Neural progenitor cell (in vitro differentiated cells): ENCODE data around the gene KITLG. TPM values are rescaled to one million over a fixed set of nuclear protein-coding genes. Genes with fewer than 3 reads are reported as not detected.

Experiments
- DNase-seq: peaks from one replicate; pipeline ENCODE4 v3.0.0-alpha.2; 2016; ENCODE audit warnings: low spot score
- H2AFZ ChIP-seq: fragments of 200-600 bp; sonication (generic); replicated peaks from 2 replicates; pipeline ENCODE4 v1.6.1; 2016; ENCODE audit warnings: antibody characterized with exemption
- H3F3A ChIP-seq: fragments of 200-600 bp; sonication (generic); 2 replicates; pipeline ENCODE4 v1.6.1; 2016; ENCODE audit warnings: antibody characterized with exemption, low read depth
- H3K27ac ChIP-seq: fragments of 200-600 bp; sonication (generic); 2 replicates; pipeline ENCODE4 v1.5.1; 2016; ENCODE audit warnings: mild to moderate bottlenecking
- H3K27me3 ChIP-seq: fragments of 200-600 bp; sonication (generic); 2 replicates; pipeline ENCODE4 v1.6.1; 2016; ENCODE audit warnings: mild to moderate bottlenecking, moderate library complexity
- H3K36me3 ChIP-seq: fragments of 200-600 bp; sonication (generic); 2 replicates; pipeline ENCODE4 v1.5.1; 2016
- H3K4me1 ChIP-seq: fragments of 200-600 bp; sonication (generic); 2 replicates; pipeline ENCODE4 v1.6.1; 2016; ENCODE audit warnings: mixed run types
- H3K4me2 ChIP-seq: fragments of 200-600 bp; sonication (generic); 2 replicates; pipeline ENCODE4 v1.6.1; 2016
- H3K4me3 ChIP-seq: fragments of 200-600 bp; sonication (generic); 2 replicates; pipeline ENCODE4 v1.5.1; 2016
- H3K79me2 ChIP-seq: fragments of 200-600 bp; sonication (generic); 2 replicates; pipeline ENCODE4 v1.6.1; 2016; ENCODE audit warnings: low read depth
- H3K9ac ChIP-seq: fragments of 200-600 bp; sonication (generic); 2 replicates; pipeline ENCODE4 v1.6.1; 2016
- H3K9me3 ChIP-seq: fragments of 200-600 bp; sonication (generic); 2 replicates; pipeline ENCODE4 v1.5.1; 2016; ENCODE audit warnings: low read depth
- H4K20me1 ChIP-seq: fragments of 200-600 bp; sonication (generic); 2 replicates; pipeline ENCODE4 v1.6.1; 2016; ENCODE audit warnings: low read depth
- H3K27ac Mint-ChIP-seq: 3 replicates; pipeline ENCODE4 v1.8.0; 2021; ENCODE audit warnings: mixed read lengths
- H3K27me3 Mint-ChIP-seq: 2 replicates; pipeline ENCODE4 v1.8.0; 2022; ENCODE audit warnings: low read depth, mild to moderate bottlenecking, inconsistent platforms, moderate library complexity, mixed read lengths; ENCODE audit not compliant: insufficient read depth
- H3K36me3 Mint-ChIP-seq: 3 replicates; pipeline ENCODE4 v1.8.0; 2021; ENCODE audit warnings: mixed read lengths
- H3K4me1 Mint-ChIP-seq: 3 replicates; pipeline ENCODE4 v1.8.0; 2021; ENCODE audit warnings: mixed read lengths
- H3K4me3 Mint-ChIP-seq: 3 replicates; pipeline ENCODE4 v1.8.0; 2021; ENCODE audit warnings: mild to moderate bottlenecking, moderate library complexity, mixed read lengths
- H3K9me3 Mint-ChIP-seq: 3 replicates; pipeline ENCODE4 v1.8.0; 2020; ENCODE audit warnings: mixed read lengths
- CTCF ChIP-seq: fragments of 200-600 bp; sonication (generic); IDR thresholded peaks from 2 replicates; pipeline ENCODE4 v1.5.1; 2017; ENCODE audit warnings: antibody characterized with exemption, mild to moderate bottlenecking
- EZH2 ChIP-seq: fragments of 200-600 bp; sonication (generic); IDR thresholded peaks from 2 replicates; pipeline ENCODE4 v1.6.1; 2017; ENCODE audit warnings: antibody characterized with exemption, mild to moderate bottlenecking, moderate library complexity
- EZH2phosphoT487 ChIP-seq: fragments of 200-600 bp; sonication (generic); IDR thresholded peaks from 2 replicates; pipeline ENCODE4 v1.6.1; 2017; ENCODE audit warnings: antibody characterized with exemption
- total RNA-seq: library from RNA; depleted of rRNA; stranded (reverse); fragments of >200 nt; gene quantifications from 2 replicates; pipeline ENCODE4 v1.2.3, GENCODE V29; 2015; ENCODE audit warnings: low replicate concordance

The KITLG gene
- total RNA-seq, 1 donor from 2014 or later = 1.0 TPM

DNA sequence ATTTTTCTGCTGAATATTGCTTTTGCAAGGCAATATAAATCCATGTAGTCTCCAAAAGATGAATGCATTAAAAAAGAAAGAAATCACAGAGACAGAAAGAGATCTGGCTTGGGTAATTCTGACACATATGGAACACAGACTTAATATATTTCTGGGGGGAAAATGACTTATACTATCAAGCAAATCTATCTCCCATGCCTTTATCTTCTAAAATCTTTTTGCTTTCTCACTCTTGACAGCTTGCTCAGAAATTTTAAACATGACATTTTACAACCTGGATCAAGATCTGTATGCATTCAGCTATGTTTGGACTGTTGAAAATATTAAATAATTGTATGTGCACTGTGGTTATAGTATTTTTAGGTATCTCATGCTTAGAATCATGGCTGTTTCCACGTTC lies 73.0 kb downstream of the KITLG start:
- no peak overlapping the region for H3K27ac Mint-ChIP-seq
- H3K27me3 ChIP-seq = no peaks in the 10 kb centered on the region
- no peaks in the 10 kb centered on the region for H3K4me1 Mint-ChIP-seq
- H3K27me3 Mint-ChIP-seq = no peaks in the 10 kb centered on the region
- H3K36me3 Mint-ChIP-seq = peaks cover 22% of the 10 kb centered on the region
- no peak overlapping the region for H3K4me3 Mint-ChIP-seq
- no peak overlapping the region for H3K27ac ChIP-seq
- no peak overlapping the region for H3K4me2 ChIP-seq
- H2AFZ ChIP-seq = no peak overlapping the region
- peaks cover 7% of the 10 kb centered on the region for H3K4me1 ChIP-seq
- no peaks in the 10 kb centered on the region for H3K36me3 ChIP-seq
- H3K79me2 ChIP-seq = no peaks in the 10 kb centered on the region
- no peak for TF ChIP-seq EZH2
- H3F3A ChIP-seq = no peaks in the 10 kb centered on the region
- no peak overlapping the region for H3K9ac ChIP-seq
- H3K9me3 Mint-ChIP-seq = no peaks in the 10 kb centered on the region
- H4K20me1 ChIP-seq = no peaks in the 10 kb centered on the region
- DNase-seq = no peak
- no peaks in the 10 kb centered on the region for H3K9me3 ChIP-seq
- H3K4me3 ChIP-seq = no peak overlapping the region

DNA sequence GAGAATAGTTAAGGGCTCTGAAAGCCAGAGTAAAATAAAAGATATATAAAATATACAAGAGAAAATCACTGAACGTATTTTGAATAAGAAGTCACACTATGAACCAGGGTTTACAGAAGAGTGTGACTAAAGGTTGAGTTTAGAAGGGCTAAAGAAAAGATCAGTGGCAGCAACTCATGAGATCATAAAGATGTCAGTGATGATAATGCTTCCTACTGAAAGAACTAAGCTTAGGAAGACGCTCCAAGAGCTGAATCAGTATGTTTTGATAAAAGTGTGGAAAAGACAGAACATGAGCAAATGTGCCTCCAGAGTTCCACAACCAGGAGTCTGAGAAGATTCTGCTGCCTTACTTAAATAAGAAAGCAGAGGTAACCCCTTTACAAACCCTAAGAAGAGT lies 74.6 kb downstream of the KITLG start:
- Mint-ChIP-seq H3K27ac (no peak overlapping the region), H3K4me3 (no peak overlapping the region), H3K9me3 (no peaks in the 10 kb centered on the region), H3K36me3 (peaks cover 25% of the 10 kb centered on the region), H3K4me1 (no peaks in the 10 kb centered on the region), H3K27me3 (no peaks in the 10 kb centered on the region)
- Histone ChIP-seq H4K20me1 (no peaks in the 10 kb centered on the region), H3K4me2 (no peak overlapping the region), H3K36me3 (no peaks in the 10 kb centered on the region), H3K4me3 (no peak overlapping the region), H3K27me3 (no peaks in the 10 kb centered on the region), H3F3A (no peaks in the 10 kb centered on the region), H3K27ac (no peak overlapping the region), H3K79me2 (no peaks in the 10 kb centered on the region), H3K4me1 (peaks cover 7% of the 10 kb centered on the region), H3K9me3 (no peaks in the 10 kb centered on the region), H3K9ac (no peak overlapping the region), H2AFZ (no peak overlapping the region)
- no peak for TF ChIP-seq CTCF
- TF ChIP-seq EZH2 = no peak
- TF ChIP-seq EZH2phosphoT487 = no peak
- no peak for DNase-seq

DNA sequence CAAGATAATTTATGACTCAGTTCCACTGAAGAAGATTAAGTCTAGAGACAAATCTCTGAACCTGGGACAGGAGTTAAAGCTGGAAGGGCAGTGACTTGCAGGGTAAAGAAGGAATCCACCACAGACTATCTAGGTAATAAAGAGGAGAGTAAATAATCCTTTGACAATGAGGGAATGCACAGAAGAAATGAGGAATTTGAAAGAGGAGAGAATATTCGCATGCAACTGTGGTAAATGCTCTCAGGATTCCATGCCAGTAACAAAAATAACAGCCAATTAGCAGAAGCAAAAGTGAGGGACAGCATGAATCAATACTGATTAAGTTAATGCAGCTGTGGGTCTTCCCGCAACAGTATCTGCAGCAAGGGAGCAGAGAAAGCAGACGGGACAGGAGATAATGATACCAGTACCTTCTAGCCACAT lies 77.0 kb downstream of the KITLG start:
- H3K4me1 Mint-ChIP-seq = no peaks in the 10 kb centered on the region
- no peaks in the 10 kb centered on the region for H3F3A ChIP-seq
- H3K36me3 Mint-ChIP-seq = peaks cover 34% of the 10 kb centered on the region
- H3K4me3 ChIP-seq = no peak overlapping the region
- H3K36me3 ChIP-seq = no peaks in the 10 kb centered on the region
- H3K4me3 Mint-ChIP-seq = no peak overlapping the region
- H3K9me3 ChIP-seq = no peaks in the 10 kb centered on the region
- no peak overlapping the region for H3K27ac ChIP-seq
- peaks cover 7% of the 10 kb centered on the region for H3K4me1 ChIP-seq
- H3K9me3 Mint-ChIP-seq = no peaks in the 10 kb centered on the region
- H2AFZ ChIP-seq = no peak overlapping the region
- no peaks in the 10 kb centered on the region for H3K27me3 ChIP-seq
- DNase-seq = no peak
- no peaks in the 10 kb centered on the region for H3K27me3 Mint-ChIP-seq
- no peak overlapping the region for H3K27ac Mint-ChIP-seq
- no peak overlapping the region for H3K4me2 ChIP-seq
- no peaks in the 10 kb centered on the region for H4K20me1 ChIP-seq
- no peaks in the 10 kb centered on the region for H3K79me2 ChIP-seq
- no peak overlapping the region for H3K9ac ChIP-seq
- no peak for TF ChIP-seq EZH2phosphoT487
- no peak for TF ChIP-seq CTCF
- no peak for TF ChIP-seq EZH2

DNA sequence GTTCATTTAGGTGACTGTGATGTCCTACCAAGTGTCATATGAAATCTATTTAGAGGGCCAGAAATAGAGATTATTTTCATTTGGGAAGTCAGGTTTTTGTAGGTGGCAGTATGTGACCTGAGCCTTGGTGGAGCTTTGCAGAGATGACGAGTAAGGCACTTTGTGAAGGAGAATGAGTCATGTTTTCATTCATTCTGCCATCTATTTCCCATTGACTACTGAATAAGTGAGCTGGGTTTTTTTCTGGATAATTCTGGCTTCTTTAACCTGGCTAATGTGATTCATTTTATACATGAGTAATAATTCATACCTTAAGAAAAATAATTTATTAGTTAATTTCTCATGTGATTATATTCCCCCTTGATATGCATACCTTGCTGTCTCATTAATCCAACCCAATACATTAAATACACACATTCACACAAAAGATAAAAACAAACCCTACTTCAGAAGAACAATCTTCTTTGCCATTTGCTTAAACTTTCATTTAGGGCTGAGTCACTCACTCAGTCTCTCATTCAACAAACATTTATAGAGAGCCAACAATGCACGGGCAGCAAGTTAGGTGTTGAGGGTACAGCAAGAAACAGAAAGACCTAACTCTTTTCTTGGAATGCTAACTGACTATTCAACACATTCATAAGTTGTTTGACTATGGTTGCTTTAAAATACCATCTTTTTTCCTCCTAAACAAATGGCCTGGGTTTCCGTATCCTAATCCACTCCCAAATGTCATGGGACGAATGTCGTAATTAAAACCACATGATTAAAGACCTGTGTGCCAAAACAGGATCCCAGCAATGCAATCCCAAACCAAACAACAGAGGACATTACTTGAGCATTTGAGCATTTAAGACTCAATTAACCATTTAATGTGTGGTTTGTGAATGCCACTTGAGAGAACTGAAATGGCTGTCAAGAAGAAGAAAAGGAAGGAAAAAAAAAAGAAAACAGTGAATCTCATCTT lies 78.0 kb downstream of the KITLG start:
- H3K27ac Mint-ChIP-seq = no peak overlapping the region
- H3K4me3 Mint-ChIP-seq = no peak overlapping the region
- TF ChIP-seq EZH2phosphoT487 = no peak
- no peaks in the 10 kb centered on the region for H3K4me1 Mint-ChIP-seq
- Histone ChIP-seq H3K36me3 (no peaks in the 10 kb centered on the region), H3K27me3 (no peaks in the 10 kb centered on the region), H3K9me3 (no peaks in the 10 kb centered on the region), H3K4me3 (no peak overlapping the region), H3F3A (no peaks in the 10 kb centered on the region), H3K27ac (no peak overlapping the region), H3K9ac (no peak overlapping the region), H3K4me2 (no peak overlapping the region), H3K79me2 (no peaks in the 10 kb centered on the region), H3K4me1 (peaks cover 7% of the 10 kb centered on the region), H4K20me1 (no peaks in the 10 kb centered on the region), H2AFZ (peak overlapping the region; percentile 36)
- no peak for DNase-seq
- no peaks in the 10 kb centered on the region for H3K27me3 Mint-ChIP-seq
- peaks cover 35% of the 10 kb centered on the region for H3K36me3 Mint-ChIP-seq
- no peaks in the 10 kb centered on the region for H3K9me3 Mint-ChIP-seq
